Activated gamma-delta T cell treated with Interleukin-2 at 50 U/mL for 16 hours (primary cell): ENCODE data around the gene MRPL48.

Experiments used
- DNase-seq: peaks from one replicate; pipeline ENCODE4 v3.0.0-alpha.2; 2020

Gene MRPL48

GRCh38 chr11:73907191-73907590 is 119.5 kb downstream of the MRPL48 start:
- no peak for DNase-seq

DNA sequence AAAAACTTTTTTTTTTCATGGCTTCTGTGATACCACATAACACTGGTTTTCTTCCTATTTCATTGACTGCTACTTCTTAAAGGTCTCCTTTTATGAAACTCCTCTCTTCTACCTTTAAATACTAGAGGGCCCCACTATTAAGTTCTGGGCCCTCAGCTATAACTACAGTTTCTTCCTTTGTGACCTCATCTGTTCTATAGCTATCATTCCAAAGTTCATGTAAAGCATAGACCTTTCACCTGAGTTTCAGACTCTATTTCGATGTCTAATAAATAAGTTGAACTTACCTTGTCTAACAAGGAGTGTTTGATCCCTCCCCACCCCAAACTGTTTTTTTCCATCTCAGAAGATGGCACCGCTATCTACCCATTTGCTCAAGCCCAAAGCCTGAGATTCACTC is 124.4 kb downstream of the MRPL48 start:
- no peak for DNase-seq

DNA sequence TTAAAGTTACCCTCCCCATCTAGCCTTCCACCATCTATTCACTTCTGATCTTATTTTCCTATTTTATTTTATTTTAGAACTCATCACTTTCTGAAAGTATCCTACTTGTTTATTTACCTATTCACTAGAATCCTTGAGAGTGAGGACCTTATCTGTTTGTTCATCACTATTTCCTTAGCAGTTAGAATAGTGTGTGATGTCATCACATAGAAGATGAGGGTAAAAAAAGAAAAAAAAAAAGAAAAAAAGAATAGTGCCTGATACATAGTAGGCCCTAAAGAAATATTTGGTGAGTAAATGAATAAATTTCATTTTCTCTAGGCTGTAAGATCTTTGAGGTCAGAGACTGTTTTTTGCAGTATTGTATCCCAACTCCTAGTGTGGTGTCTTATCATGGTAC is 125.8 kb downstream of the MRPL48 start:
- DNase-seq = no peak

DNA sequence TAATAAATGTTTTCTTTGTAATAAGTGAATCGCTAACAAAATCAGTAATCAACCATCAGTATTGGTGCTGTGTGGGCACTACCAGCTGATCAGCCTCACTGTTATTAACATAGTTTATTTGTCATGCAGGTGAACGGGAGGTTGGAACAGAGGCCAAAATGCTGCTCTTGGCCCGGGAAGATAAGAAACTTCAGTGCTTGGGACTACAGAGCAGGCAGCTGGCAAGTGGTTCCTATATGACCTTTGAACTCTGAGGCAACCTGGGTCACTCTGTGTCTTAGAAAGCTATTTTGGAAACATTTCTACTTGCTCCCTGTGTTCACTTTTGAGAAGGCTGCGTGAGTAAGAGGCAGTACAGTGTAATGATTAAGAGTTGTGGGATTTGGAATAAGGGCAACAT is 126.6 kb downstream of the MRPL48 start:
- no peak for DNase-seq
